Transverse colon (tissue), 4 donors: Measurements from ENCODE around the gene EPC2.

Source experiments
- CTCF ChIP-seq, 5 experiments: fragments of 200-600 bp in 3 of 5; fragments of 450-650 bp in 2 of 5; sonication (generic) in 3 of 5; IDR thresholded peaks; 1 replicate in 2 of 5; 2 replicates in 3 of 5; pipeline ENCODE4 v1.5.1; 2016 to 2017; ENCODE audit warnings: antibody characterized with exemption in 5 of 5, inconsistent platforms in 3 of 5, mild to moderate bottlenecking in 2 of 5, moderate library complexity in 1 of 5
- EP300 ChIP-seq: sonication (generic); formaldehyde crosslinking; IDR thresholded peaks from one replicate; pipeline ENCODE4 v1.6.1; 2017; ENCODE audit warnings: antibody characterized with exemption, low read depth
- POLR2A ChIP-seq: fragments of 450-650 bp; IDR thresholded peaks from one replicate; pipeline ENCODE4 v1.6.1; 2016; ENCODE audit warnings: antibody characterized with exemption, mild to moderate bottlenecking, moderate library complexity
- POLR2AphosphoS5 ChIP-seq, 3 donors: sonication (generic); formaldehyde crosslinking; IDR thresholded peaks; one replicate each; pipeline ENCODE4 v1.6.1; 2016; ENCODE audit warnings: antibody characterized with exemption in 3 of 3

- TF ChIP-seq POLR2A (no peak), CTCF (IDR thresholded peaks at IDR 0.05) (no peak), EP300 (no peak), POLR2AphosphoS5 (IDR thresholded peaks at IDR 0.05) (no peak)
These were observed 57.3 kb downstream of the EPC2 start for GRCh38 chr2:148701877-148702276.
